Gastroesophageal sphincter (tissue), 3 donors: ENCODE results near the gene MORC2.

ENCODE experiments used
- CTCF ChIP-seq, 4 experiments: fragments of 200-600 bp in 2 of 4; fragments of 450-650 bp in 2 of 4; sonication (generic) in 1 of 4; IDR thresholded peaks; one replicate each; pipeline ENCODE4 v1.5.1; 2017 to 2019; ENCODE audit warnings: antibody characterized with exemption in 4 of 4, mild to moderate bottlenecking in 2 of 4, moderate library complexity in 2 of 4
- EP300 ChIP-seq: sonication (generic); formaldehyde crosslinking; IDR thresholded peaks from one replicate; pipeline ENCODE4 v1.6.1; 2017; ENCODE audit warnings: antibody characterized with exemption, mild to moderate bottlenecking
- POLR2A ChIP-seq, 2 donors: fragments of 450-650 bp; IDR thresholded peaks; one replicate each; pipeline ENCODE4 v1.6.1; 2017; ENCODE audit warnings: antibody characterized with exemption in 2 of 2, mild to moderate bottlenecking in 2 of 2, moderate library complexity in 1 of 2
- POLR2AphosphoS5 ChIP-seq: sonication (generic); formaldehyde crosslinking; IDR thresholded peaks from one replicate; pipeline ENCODE4 v1.6.1; 2017; ENCODE audit warnings: antibody characterized with exemption

GRCh38 chr22:30887861-30888260 is 80.7 kb downstream of the MORC2 start:
- TF ChIP-seq POLR2AphosphoS5 (no peak), CTCF (IDR thresholded peaks at IDR 0.05) (no peak), EP300 (no peak), POLR2A (IDR thresholded peaks at IDR 0.05) (no peak)
